Measurements from ENCODE around the gene RASGRP3.

Gene RASGRP3

DNA sequence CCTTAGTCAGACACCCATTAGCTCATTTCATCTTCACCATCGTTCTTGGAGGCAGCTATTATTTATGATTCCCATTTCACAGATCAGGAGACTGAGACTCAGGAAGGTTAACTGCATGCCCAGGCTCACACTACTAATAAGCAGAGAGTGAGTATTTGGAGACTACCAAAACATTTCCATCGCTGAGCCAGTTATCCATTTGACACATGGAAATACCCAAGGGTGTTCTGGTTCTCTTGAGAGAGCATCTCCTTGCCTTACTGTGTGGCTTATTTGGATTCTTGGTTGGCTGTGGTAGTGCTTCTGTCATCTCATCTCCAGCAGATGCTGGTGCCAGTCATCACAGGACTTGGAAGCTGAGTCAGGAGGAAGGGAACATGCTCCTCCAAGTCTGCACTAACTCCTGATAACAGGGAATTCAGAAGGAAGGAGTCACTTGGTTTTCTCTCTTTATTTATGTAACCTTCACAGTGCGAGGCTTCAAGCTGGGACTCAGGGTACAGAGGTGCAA, 55.2 kb downstream of the RASGRP3 start:
- no peak for TF ChIP-seq GABPA (IDR thresholded peaks at IDR 0.05; ENCODE audit: low read depth)
- H3K4me3 ChIP-seq (replicated peaks; ENCODE audit: insufficient read depth, low read length): no peak overlapping the region
- no peak for DNase-seq (ENCODE audit: low read depth in 1 of 2, low spot score in 1 of 2)
- no peak overlapping the region for H3K27ac ChIP-seq (replicated peaks)
- H3K27me3 ChIP-seq (ENCODE audit: insufficient read depth, poor library complexity, severe bottlenecking): no peaks in the 10 kb centered on the region

DNA sequence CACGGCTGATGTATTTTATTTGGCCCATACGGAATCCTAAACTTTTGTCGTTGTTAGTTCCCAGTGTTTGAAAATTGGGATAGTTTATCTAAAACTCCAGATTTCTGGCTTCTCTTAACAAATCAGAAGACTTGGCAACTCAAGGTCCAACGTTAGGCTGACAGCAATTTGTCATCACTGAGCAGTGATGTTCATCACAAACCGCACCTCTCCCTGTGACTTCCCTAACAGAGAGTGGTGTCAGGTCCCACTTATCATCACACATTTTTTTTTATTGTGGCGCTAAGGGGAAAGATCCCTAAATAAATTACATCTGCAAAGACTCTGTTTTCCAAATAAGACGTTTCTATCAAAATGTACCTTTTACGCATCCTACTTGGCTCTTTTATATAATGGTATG, 55.7 kb downstream of the RASGRP3 start:
- DNase-seq (ENCODE audit: low read depth in 1 of 2, low spot score in 1 of 2): no peak
- Histone ChIP-seq H3K27me3 (ENCODE audit: insufficient read depth, poor library complexity, severe bottlenecking) (no peaks in the 10 kb centered on the region), H3K27ac (replicated peaks) (no peak overlapping the region), H3K4me3 (replicated peaks; ENCODE audit: insufficient read depth, low read length) (no peak overlapping the region)
- TF ChIP-seq, protein P1, sequence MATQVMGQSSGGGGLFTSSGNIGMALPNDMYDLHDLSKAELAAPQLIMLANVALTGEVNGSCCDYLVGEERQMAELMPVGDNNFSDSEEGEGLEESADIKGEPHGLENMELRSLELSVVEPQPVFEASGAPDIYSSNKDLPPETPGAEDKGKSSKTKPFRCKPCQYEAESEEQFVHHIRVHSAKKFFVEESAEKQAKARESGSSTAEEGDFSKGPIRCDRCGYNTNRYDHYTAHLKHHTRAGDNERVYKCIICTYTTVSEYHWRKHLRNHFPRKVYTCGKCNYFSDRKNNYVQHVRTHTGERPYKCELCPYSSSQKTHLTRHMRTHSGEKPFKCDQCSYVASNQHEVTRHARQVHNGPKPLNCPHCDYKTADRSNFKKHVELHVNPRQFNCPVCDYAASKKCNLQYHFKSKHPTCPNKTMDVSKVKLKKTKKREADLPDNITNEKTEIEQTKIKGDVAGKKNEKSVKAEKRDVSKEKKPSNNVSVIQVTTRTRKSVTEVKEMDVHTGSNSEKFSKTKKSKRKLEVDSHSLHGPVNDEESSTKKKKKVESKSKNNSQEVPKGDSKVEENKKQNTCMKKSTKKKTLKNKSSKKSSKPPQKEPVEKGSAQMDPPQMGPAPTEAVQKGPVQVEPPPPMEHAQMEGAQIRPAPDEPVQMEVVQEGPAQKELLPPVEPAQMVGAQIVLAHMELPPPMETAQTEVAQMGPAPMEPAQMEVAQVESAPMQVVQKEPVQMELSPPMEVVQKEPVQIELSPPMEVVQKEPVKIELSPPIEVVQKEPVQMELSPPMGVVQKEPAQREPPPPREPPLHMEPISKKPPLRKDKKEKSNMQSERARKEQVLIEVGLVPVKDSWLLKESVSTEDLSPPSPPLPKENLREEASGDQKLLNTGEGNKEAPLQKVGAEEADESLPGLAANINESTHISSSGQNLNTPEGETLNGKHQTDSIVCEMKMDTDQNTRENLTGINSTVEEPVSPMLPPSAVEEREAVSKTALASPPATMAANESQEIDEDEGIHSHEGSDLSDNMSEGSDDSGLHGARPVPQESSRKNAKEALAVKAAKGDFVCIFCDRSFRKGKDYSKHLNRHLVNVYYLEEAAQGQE (IDR thresholded peaks at IDR 0.05; ENCODE audit: insufficient replicate concordance, low read depth): no peak
- no peak for TF ChIP-seq SPI1 (IDR thresholded peaks at IDR 0.05; ENCODE audit: borderline replicate concordance, low read depth)
- TF ChIP-seq, protein P2, sequence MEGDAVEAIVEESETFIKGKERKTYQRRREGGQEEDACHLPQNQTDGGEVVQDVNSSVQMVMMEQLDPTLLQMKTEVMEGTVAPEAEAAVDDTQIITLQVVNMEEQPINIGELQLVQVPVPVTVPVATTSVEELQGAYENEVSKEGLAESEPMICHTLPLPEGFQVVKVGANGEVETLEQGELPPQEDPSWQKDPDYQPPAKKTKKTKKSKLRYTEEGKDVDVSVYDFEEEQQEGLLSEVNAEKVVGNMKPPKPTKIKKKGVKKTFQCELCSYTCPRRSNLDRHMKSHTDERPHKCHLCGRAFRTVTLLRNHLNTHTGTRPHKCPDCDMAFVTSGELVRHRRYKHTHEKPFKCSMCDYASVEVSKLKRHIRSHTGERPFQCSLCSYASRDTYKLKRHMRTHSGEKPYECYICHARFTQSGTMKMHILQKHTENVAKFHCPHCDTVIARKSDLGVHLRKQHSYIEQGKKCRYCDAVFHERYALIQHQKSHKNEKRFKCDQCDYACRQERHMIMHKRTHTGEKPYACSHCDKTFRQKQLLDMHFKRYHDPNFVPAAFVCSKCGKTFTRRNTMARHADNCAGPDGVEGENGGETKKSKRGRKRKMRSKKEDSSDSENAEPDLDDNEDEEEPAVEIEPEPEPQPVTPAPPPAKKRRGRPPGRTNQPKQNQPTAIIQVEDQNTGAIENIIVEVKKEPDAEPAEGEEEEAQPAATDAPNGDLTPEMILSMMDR (IDR thresholded peaks at IDR 0.05; ENCODE audit: insufficient read depth, low read length): no peak
- TF ChIP-seq GABPA (IDR thresholded peaks at IDR 0.05; ENCODE audit: low read depth): no peak
- no peak for TF ChIP-seq POLR2AphosphoS5 (IDR thresholded peaks at IDR 0.05; ENCODE audit: low read depth)

GRCh38 chr2:33532966-33533365, 56.5 kb downstream of the RASGRP3 start:
- no peak for DNase-seq (ENCODE audit: low read depth in 1 of 2, low spot score in 1 of 2)
- no peaks in the 10 kb centered on the region for H3K27me3 ChIP-seq (ENCODE audit: insufficient read depth, poor library complexity, severe bottlenecking)
- no peak overlapping the region for H3K27ac ChIP-seq (replicated peaks)
- no peak for TF ChIP-seq POLR2AphosphoS5 (IDR thresholded peaks at IDR 0.05; ENCODE audit: low read depth)
- TF ChIP-seq, protein P2 (IDR thresholded peaks at IDR 0.05; ENCODE audit: insufficient read depth, low read length): no peak
- TF ChIP-seq GABPA (IDR thresholded peaks at IDR 0.05; ENCODE audit: low read depth): no peak
- no peak for TF ChIP-seq SPI1 (IDR thresholded peaks at IDR 0.05; ENCODE audit: borderline replicate concordance, low read depth)
- TF ChIP-seq, protein P1 (IDR thresholded peaks at IDR 0.05; ENCODE audit: insufficient replicate concordance, low read depth): no peak
- H3K4me3 ChIP-seq (replicated peaks; ENCODE audit: insufficient read depth, low read length): no peak overlapping the region

DNA sequence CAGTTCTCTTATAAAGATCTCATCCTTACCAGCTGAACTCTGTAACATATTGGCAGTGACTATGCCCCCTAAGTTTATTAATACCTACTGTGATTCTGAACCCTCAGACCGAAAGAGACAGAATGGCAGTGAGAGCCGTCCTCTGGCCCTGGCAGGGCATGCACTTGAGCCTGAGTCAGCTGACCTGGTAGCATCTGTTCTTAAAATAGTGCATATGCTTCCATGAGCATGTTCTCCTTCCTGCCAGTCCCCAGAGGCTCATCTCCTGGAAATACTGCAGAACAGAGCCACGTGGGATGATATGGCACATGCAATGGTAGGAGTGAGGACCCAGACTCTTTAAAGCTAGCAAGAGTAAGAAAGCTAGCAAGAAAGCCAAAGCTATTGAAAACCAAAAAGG, 59.0 kb downstream of the RASGRP3 start:
- TF ChIP-seq GABPA (IDR thresholded peaks at IDR 0.05; ENCODE audit: low read depth) (no peak), SPI1 (IDR thresholded peaks at IDR 0.05; ENCODE audit: borderline replicate concordance, low read depth) (no peak), POLR2AphosphoS5 (IDR thresholded peaks at IDR 0.05; ENCODE audit: low read depth) (no peak)
- TF ChIP-seq, protein P1 (IDR thresholded peaks at IDR 0.05; ENCODE audit: insufficient replicate concordance, low read depth): no peak
- TF ChIP-seq, protein P2 (IDR thresholded peaks at IDR 0.05; ENCODE audit: insufficient read depth, low read length): no peak
- no peak for DNase-seq (ENCODE audit: low read depth in 1 of 2, low spot score in 1 of 2)
- Histone ChIP-seq H3K27me3 (ENCODE audit: insufficient read depth, poor library complexity, severe bottlenecking) (no peaks in the 10 kb centered on the region), H3K27ac (replicated peaks) (no peak overlapping the region), H3K4me3 (replicated peaks; ENCODE audit: insufficient read depth, low read length) (no peak overlapping the region)
